ENCODE data around the gene S100A1.

The S100A1 gene

DNA sequence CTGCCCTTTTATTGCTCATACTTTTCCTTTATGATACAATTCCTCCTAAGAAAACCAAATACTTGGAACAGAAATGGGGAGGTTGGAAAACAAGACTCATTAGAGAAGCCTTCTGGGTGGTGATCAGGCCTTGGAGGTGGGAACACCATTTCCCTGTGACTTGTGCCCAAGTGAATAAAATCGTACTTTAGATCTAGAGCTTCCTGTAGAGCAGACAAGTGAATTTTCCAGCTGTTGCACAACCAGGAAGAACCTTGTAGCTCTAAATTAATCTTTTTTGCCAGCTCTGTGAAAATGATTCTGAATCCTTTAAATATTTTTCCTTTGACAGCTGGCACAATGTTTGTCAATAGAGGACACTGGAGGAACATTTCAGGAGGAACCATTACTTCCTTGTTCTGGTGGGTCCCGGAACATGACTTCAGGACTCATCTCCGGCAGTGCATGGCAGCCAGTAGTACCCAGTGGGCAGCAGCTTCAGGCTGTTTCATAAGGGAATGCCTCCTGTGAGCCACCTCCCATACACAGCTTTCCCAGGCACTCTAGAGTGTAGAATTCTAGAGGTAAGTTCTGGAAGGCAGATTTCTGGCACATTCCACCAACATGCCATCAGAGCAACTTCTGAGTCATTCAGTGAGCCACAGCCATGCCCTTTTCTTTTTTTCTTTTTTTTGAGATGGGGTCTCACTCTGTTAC lies 24.7 kb downstream of the S100A1 start:
- peak; percentile 46 to 72 for DNase-seq
- no peaks in the 10 kb centered on the region for H3K79me2 ChIP-seq (ENCODE audit: control insufficient read depth, insufficient read depth, low read length, poor library complexity)
- H3K4me1 ChIP-seq (ENCODE audit: control insufficient read depth in 1 of 2, insufficient read depth in 2 of 2, low read length in 2 of 2), result peaks cover 0 to 3% of the 10 kb centered on the region in 2 experiments
- H2AFZ ChIP-seq (ENCODE audit: insufficient read depth, low read length, poor library complexity), result no peak overlapping the region
- H4K91ac ChIP-seq (ENCODE audit: low read depth, low read length), result no peak overlapping the region
- H3K4me3 ChIP-seq (ENCODE audit: low read depth, low read length), result no peak overlapping the region
- H3K27me3 ChIP-seq (ENCODE audit: insufficient read depth, low read length), result no peaks in the 10 kb centered on the region
- H2BK12ac ChIP-seq (ENCODE audit: low read length), result no peak overlapping the region
- peaks cover 1% of the 10 kb centered on the region for H3K9me3 ChIP-seq (ENCODE audit: insufficient read depth, low read depth, low read length)
- no peak overlapping the region for H2AK5ac ChIP-seq (ENCODE audit: low read length)
- H3K18ac ChIP-seq (ENCODE audit: low read length), result no peak overlapping the region
- no peaks in the 10 kb centered on the region for H3K36me3 ChIP-seq (ENCODE audit: control insufficient read depth in 1 of 2, insufficient read depth in 2 of 2, low read length in 2 of 2)
- no peak overlapping the region for H4K12ac ChIP-seq (ENCODE audit: low read depth, low read length)
- no peak overlapping the region for H3K27ac ChIP-seq (ENCODE audit: low read depth, low read length)
- H3K14ac ChIP-seq (ENCODE audit: low read length), result no peak overlapping the region
- no peak overlapping the region for H2BK5ac ChIP-seq (ENCODE audit: low read depth, low read length, poor library complexity)
- H3K4me2 ChIP-seq (ENCODE audit: low read length), result no peak overlapping the region
- H3K9ac ChIP-seq (ENCODE audit: low read length), result no peak overlapping the region
- no peak overlapping the region for H2BK120ac ChIP-seq (ENCODE audit: insufficient read depth, low read length, poor library complexity)
- H4K8ac ChIP-seq (ENCODE audit: low read depth, low read length), result no peak overlapping the region
- H3K79me1 ChIP-seq (ENCODE audit: low read length), result no peaks in the 10 kb centered on the region
- H3K23ac ChIP-seq (ENCODE audit: low read length), result no peak overlapping the region
- H3K4ac ChIP-seq (ENCODE audit: low read depth, low read length), result no peak overlapping the region
- WGBS (ENCODE audit: extremely low coverage, insufficient coverage, insufficient read length), result no CpG with 5 or more reads among the region's 3 CpGs

DNA sequence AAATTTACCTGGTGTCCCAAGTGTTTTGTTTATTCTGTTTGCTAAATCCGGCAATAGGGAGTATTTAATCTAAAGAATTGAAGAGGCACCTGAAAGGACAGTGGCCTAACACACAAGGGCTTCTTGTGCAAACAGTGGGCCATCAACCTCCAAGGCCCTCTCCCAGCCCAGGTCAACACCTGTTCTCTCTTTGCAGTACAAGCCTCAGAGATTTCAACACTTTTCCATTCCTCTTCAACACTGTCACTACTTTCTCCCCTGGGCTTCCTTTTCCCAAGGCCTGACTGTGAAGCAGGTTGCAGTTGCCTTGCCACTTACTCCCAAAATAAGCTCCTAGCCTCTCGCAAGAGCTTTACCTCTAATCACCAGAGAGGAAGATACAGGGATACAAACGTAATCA lies 27.1 kb downstream of the S100A1 start:
- H3K4ac ChIP-seq (ENCODE audit: low read depth, low read length), result no peak overlapping the region
- no peak overlapping the region for H2BK120ac ChIP-seq (ENCODE audit: insufficient read depth, low read length, poor library complexity)
- DNase-seq, result peak; percentile 64 to 80

DNA sequence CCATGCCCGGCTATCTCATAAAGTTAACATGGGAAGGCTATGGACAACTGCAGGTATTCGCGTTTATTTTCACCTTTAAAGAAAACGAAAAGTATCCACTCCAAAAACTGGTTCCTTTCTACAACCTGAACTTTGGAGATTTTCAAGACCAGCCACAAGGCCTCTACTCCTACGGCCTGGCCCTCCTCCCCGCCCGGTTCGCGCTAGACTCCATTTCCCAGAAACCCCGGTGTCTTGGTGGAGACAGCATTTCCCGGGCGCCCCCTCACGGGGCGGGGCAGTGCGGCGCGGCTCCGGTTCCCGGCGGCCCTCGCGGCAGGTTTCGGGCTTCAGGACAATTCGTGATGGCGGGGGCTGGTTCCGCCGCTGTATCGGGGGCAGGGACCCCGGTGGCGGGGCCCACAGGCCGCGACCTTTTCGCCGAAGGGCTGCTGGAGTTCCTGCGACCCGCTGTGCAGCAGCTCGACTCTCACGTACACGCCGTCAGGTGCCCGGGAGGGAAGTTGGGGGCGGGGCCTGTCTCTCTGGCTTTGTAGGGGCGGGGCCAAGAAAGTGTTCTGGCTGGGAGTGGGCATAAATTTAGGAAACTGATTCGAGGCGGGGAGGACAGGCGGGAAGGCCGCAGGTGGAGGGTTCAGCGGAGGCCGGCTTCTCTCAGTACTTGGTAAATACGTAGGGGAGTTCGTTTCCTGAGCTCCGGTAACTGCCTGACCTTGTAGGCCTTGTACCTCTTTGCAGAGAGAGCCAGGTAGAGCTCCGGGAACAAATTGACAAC lies 30.4 kb downstream of the S100A1 start, which contains the start of gene SNAPIN:
TSS of gene SNAPIN (plus strand) at position 304 of the 775 bp plus-strand sequence. CDS start at position 345, 41 bp downstream.
- Histone ChIP-seq H3K9ac (ENCODE audit: low read length) (peak within 1 kb of the TSS; percentile 93), H3K27ac (ENCODE audit: low read depth, low read length) (peak within 1 kb of the TSS; percentile 55), H3K23ac (ENCODE audit: low read length) (no peak within 1 kb of the TSS), H3K4me3 (ENCODE audit: low read depth, low read length) (peak within 1 kb of the TSS; percentile 93), H4K8ac (ENCODE audit: low read depth, low read length) (peak within 1 kb of the TSS; percentile 93), H2BK5ac (ENCODE audit: low read depth, low read length, poor library complexity) (peak within 1 kb of the TSS; percentile 86), H3K14ac (ENCODE audit: low read length) (peak within 1 kb of the TSS; percentile 63), H3K4me1 (ENCODE audit: control insufficient read depth in 1 of 2, insufficient read depth in 2 of 2, low read length in 2 of 2) (peaks cover 2 to 3% of the 10 kb centered on the region in 2 experiments), H4K91ac (ENCODE audit: low read depth, low read length) (peak within 1 kb of the TSS; percentile 82), H3K4me2 (ENCODE audit: low read length) (peak within 1 kb of the TSS; percentile 93), H3K27me3 (ENCODE audit: insufficient read depth, low read length) (no peaks in the 10 kb centered on the region), H2BK120ac (ENCODE audit: insufficient read depth, low read length, poor library complexity) (peak within 1 kb of the TSS; percentile 91), H3K4ac (ENCODE audit: low read depth, low read length) (peak within 1 kb of the TSS; percentile 42), H3K36me3 (ENCODE audit: control insufficient read depth in 1 of 2, insufficient read depth in 2 of 2, low read length in 2 of 2) (peaks cover 18 to 27% of the 10 kb centered on the region in 2 experiments), H2BK12ac (ENCODE audit: low read length) (no peak within 1 kb of the TSS), H3K79me2 (ENCODE audit: control insufficient read depth, insufficient read depth, low read length, poor library complexity) (peaks cover 3% of the 10 kb centered on the region), H2AK5ac (ENCODE audit: low read length) (no peak within 1 kb of the TSS), H2AFZ (ENCODE audit: insufficient read depth, low read length, poor library complexity) (peak within 1 kb of the TSS; percentile 80), H4K12ac (ENCODE audit: low read depth, low read length) (peak within 1 kb of the TSS; percentile 83), H3K9me3 (ENCODE audit: insufficient read depth, low read depth, low read length) (no peaks in the 10 kb centered on the region), H3K18ac (ENCODE audit: low read length) (peak within 1 kb of the TSS; percentile 91), H3K79me1 (ENCODE audit: low read length) (peaks cover 3% of the 10 kb centered on the region)
- peak; percentile 71 to 82 for DNase-seq
- WGBS (ENCODE audit: extremely low coverage, insufficient coverage, insufficient read length), result no CpG with 5 or more reads among the region's 53 CpGs

More for the DNA sequence above, 27.1 kb downstream of the S100A1 start:
- Histone ChIP-seq H3K79me1 (ENCODE audit: low read length) (peaks cover 3% of the 10 kb centered on the region), H4K12ac (ENCODE audit: low read depth, low read length) (no peak overlapping the region), H2BK5ac (ENCODE audit: low read depth, low read length, poor library complexity) (no peak overlapping the region), H2AFZ (ENCODE audit: insufficient read depth, low read length, poor library complexity) (no peak overlapping the region), H3K9ac (ENCODE audit: low read length) (no peak overlapping the region), H3K79me2 (ENCODE audit: control insufficient read depth, insufficient read depth, low read length, poor library complexity) (peaks cover 3% of the 10 kb centered on the region), H3K14ac (ENCODE audit: low read length) (no peak overlapping the region), H3K27ac (ENCODE audit: low read depth, low read length) (no peak overlapping the region), H3K9me3 (ENCODE audit: insufficient read depth, low read depth, low read length) (peaks cover 1% of the 10 kb centered on the region), H4K91ac (ENCODE audit: low read depth, low read length) (no peak overlapping the region), H3K4me1 (ENCODE audit: control insufficient read depth in 1 of 2, insufficient read depth in 2 of 2, low read length in 2 of 2) (peaks cover 3 to 4% of the 10 kb centered on the region in 2 experiments), H2AK5ac (ENCODE audit: low read length) (no peak overlapping the region), H3K23ac (ENCODE audit: low read length) (no peak overlapping the region), H4K8ac (ENCODE audit: low read depth, low read length) (no peak overlapping the region), H3K4me2 (ENCODE audit: low read length) (no peak overlapping the region), H3K4me3 (ENCODE audit: low read depth, low read length) (no peak overlapping the region), H3K36me3 (ENCODE audit: control insufficient read depth in 1 of 2, insufficient read depth in 2 of 2, low read length in 2 of 2) (peaks cover 2 to 3% of the 10 kb centered on the region in 2 experiments), H3K27me3 (ENCODE audit: insufficient read depth, low read length) (no peaks in the 10 kb centered on the region), H3K18ac (ENCODE audit: low read length) (no peak overlapping the region), H2BK12ac (ENCODE audit: low read length) (no peak overlapping the region)
- no CpG with 5 or more reads among the region's 3 CpGs for WGBS (ENCODE audit: extremely low coverage, insufficient coverage, insufficient read length)

DNA sequence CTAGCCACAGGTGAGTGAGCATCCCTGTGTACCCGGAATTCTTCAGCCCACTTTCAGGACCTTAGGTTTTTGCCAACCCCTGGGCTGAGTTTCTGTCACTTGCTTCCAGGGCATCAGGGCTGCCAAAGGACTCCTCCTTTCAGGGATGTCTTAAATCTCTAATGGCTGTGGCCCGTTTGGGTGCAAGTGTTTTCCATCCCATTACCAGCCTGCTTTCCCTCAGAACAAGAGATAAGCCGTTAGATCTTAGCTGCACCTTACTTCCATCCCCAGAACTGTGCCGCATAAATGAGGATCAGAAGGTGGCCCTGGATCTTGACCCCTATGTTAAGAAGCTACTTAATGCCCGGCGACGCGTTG lies 30.9 kb downstream of the S100A1 start:
- H3K36me3 ChIP-seq (ENCODE audit: control insufficient read depth in 1 of 2, insufficient read depth in 2 of 2, low read length in 2 of 2), result peaks cover 18 to 30% of the 10 kb centered on the region in 2 experiments
- peaks cover 3% of the 10 kb centered on the region for H3K79me2 ChIP-seq (ENCODE audit: control insufficient read depth, insufficient read depth, low read length, poor library complexity)
- peak overlapping the region; percentile 17 for H3K14ac ChIP-seq (ENCODE audit: low read length)
- H2AFZ ChIP-seq (ENCODE audit: insufficient read depth, low read length, poor library complexity), result no peak overlapping the region
- no peaks in the 10 kb centered on the region for H3K27me3 ChIP-seq (ENCODE audit: insufficient read depth, low read length)
- no peaks in the 10 kb centered on the region for H3K9me3 ChIP-seq (ENCODE audit: insufficient read depth, low read depth, low read length)
- peak overlapping the region; percentile 93 for H3K4me2 ChIP-seq (ENCODE audit: low read length)
- no peak overlapping the region for H3K23ac ChIP-seq (ENCODE audit: low read length)
- DNase-seq, result no peak
- H3K4ac ChIP-seq (ENCODE audit: low read depth, low read length), result no peak overlapping the region
- no peak overlapping the region for H2BK12ac ChIP-seq (ENCODE audit: low read length)
- H3K9ac ChIP-seq (ENCODE audit: low read length), result peak overlapping the region; percentile 75
- H2AK5ac ChIP-seq (ENCODE audit: low read length), result no peak overlapping the region
- peak overlapping the region; percentile 64 for H3K18ac ChIP-seq (ENCODE audit: low read length)
- H3K4me1 ChIP-seq (ENCODE audit: control insufficient read depth in 1 of 2, insufficient read depth in 2 of 2, low read length in 2 of 2), result peaks cover 2 to 3% of the 10 kb centered on the region in 2 experiments
- no peak overlapping the region for H2BK120ac ChIP-seq (ENCODE audit: insufficient read depth, low read length, poor library complexity)
- no CpG with 5 or more reads among the region's 8 CpGs for WGBS (ENCODE audit: extremely low coverage, insufficient coverage, insufficient read length)
- no peak overlapping the region for H4K12ac ChIP-seq (ENCODE audit: low read depth, low read length)
- no peak overlapping the region for H2BK5ac ChIP-seq (ENCODE audit: low read depth, low read length, poor library complexity)
- H4K91ac ChIP-seq (ENCODE audit: low read depth, low read length), result no peak overlapping the region
- H3K79me1 ChIP-seq (ENCODE audit: low read length), result peaks cover 3% of the 10 kb centered on the region
- no peak overlapping the region for H3K27ac ChIP-seq (ENCODE audit: low read depth, low read length)
- H4K8ac ChIP-seq (ENCODE audit: low read depth, low read length), result no peak overlapping the region
- H3K4me3 ChIP-seq (ENCODE audit: low read depth, low read length), result peak overlapping the region; percentile 93

Data from trophoblast cell (in vitro differentiated cells and primary cell).